GM12872 (cell line): Measurements from ENCODE around the gene LATS2.
A peak's percentile ranks its signal among the peaks of the same experiment; 100 is the strongest.

Experiments
- CTCF ChIP-seq: IDR thresholded peaks from 3 replicates; pipeline ENCODE4 v1.5.1; 2011; ENCODE audit warnings: low read depth, mild to moderate bottlenecking, low read length, moderate library complexity; ENCODE audit not compliant: insufficient read depth

LATS2 gene

GRCh38 chr13:20924758-20925394 lies 136.5 kb downstream of the LATS2 start:
- TF ChIP-seq CTCF = peak; percentile 76

GRCh38 chr13:20923272-20923671 lies 138.1 kb downstream of the LATS2 start:
- TF ChIP-seq CTCF = no peak
